Prostate gland (tissue), 2 donors: ENCODE results near the gene VPS13D.

Experiments used
- CTCF ChIP-seq, 4 experiments: fragments of 200-600 bp in 2 of 4; fragments of 450-650 bp in 2 of 4; sonication (generic) in 2 of 4; IDR thresholded peaks; 1 replicate in 3 of 4; 2 replicates in 1 of 4; pipeline ENCODE4 v1.5.1; 2016 to 2019; ENCODE audit warnings: antibody characterized with exemption in 4 of 4, mild to moderate bottlenecking in 2 of 4, moderate library complexity in 2 of 4
- POLR2AphosphoS5 ChIP-seq: sonication (generic); formaldehyde crosslinking; IDR thresholded peaks from one replicate; pipeline ENCODE4 v1.6.1; 2017; ENCODE audit warnings: antibody characterized with exemption

- TF ChIP-seq CTCF (IDR thresholded peaks at IDR 0.05) (no peak), POLR2AphosphoS5 (no peak)
Measured at GRCh38 chr1:12206792-12207424, 22.9 kb upstream of the VPS13D start.
